Liver (tissue), 9 donors: Measurements from ENCODE around the gene COMMD7. TPM values are rescaled to one million over a fixed set of nuclear protein-coding genes. Genes with fewer than 3 reads are reported as not detected.

Experiments
- DNase-seq: peaks from one replicate; pipeline ENCODE4 v3.0.0-alpha.2; 2017; ENCODE audit warnings: low spot score
- H3K27ac ChIP-seq, 2 donors: one replicate each; pipeline ENCODE4 v1.7.0; 2013; ENCODE audit warnings: inconsistent platforms in 2 of 2, low read length in 2 of 2, control low read depth in 1 of 2, low read depth in 1 of 2, mild to moderate bottlenecking in 1 of 2
- H3K27me3 ChIP-seq, 4 donors: one replicate each; pipeline versions ENCODE4 v1.6.1 to v1.7.0; 2013; ENCODE audit warnings: low read length in 3 of 4, inconsistent platforms in 1 of 4, mild to moderate bottlenecking in 1 of 4, moderate library complexity in 1 of 4; ENCODE audit not compliant: control insufficient read depth in 4 of 4, insufficient read depth in 4 of 4
- H3K36me3 ChIP-seq, 4 donors: one replicate each; pipeline versions ENCODE4 v1.6.1 to v1.7.0; 2013; ENCODE audit warnings: low read length in 3 of 4, mild to moderate bottlenecking in 3 of 4, low read depth in 1 of 4, moderate library complexity in 1 of 4; ENCODE audit not compliant: control insufficient read depth in 4 of 4, insufficient read depth in 3 of 4
- H3K4me1 ChIP-seq, 4 donors: one replicate each; pipeline versions ENCODE4 v1.6.1 to v1.7.0; 2013; ENCODE audit warnings: low read length in 3 of 4, mild to moderate bottlenecking in 3 of 4, moderate library complexity in 1 of 4; ENCODE audit not compliant: control insufficient read depth in 4 of 4, insufficient read depth in 4 of 4
- H3K4me3 ChIP-seq, 3 donors: one replicate each; pipeline versions ENCODE4 v1.6.1 to v1.7.0; 2013; ENCODE audit warnings: low read length in 3 of 3, control low read depth in 1 of 3, low read depth in 1 of 3, mild to moderate bottlenecking in 1 of 3
- H3K9ac ChIP-seq, 2 donors: one replicate each; pipeline ENCODE4 v1.7.0; 2013; ENCODE audit warnings: low read length in 2 of 2, mild to moderate bottlenecking in 2 of 2, moderate library complexity in 2 of 2, control low read depth in 1 of 2, low read depth in 1 of 2
- H3K9me3 ChIP-seq, 4 donors: one replicate each; pipeline versions ENCODE4 v1.6.1 to v1.7.0; 2013; ENCODE audit warnings: low read length in 3 of 4; ENCODE audit not compliant: control insufficient read depth in 4 of 4
- EGR1 ChIP-seq, 2 donors: IDR thresholded peaks; 2 replicates each; pipeline ENCODE4 v1.6.1; 2016 to 2018; ENCODE audit warnings: antibody characterized with exemption in 2 of 2, low read depth in 2 of 2
- FOXA1 ChIP-seq: IDR thresholded peaks from 2 replicates; pipeline ENCODE4 v1.6.1; 2016; ENCODE audit warnings: antibody characterized with exemption
- FOXA2 ChIP-seq: IDR thresholded peaks from 2 replicates; pipeline ENCODE4 v1.6.1; 2016; ENCODE audit warnings: antibody characterized with exemption
- HNF4A ChIP-seq, 2 donors: conservative IDR thresholded peaks; 2 replicates each; pipeline ENCODE4 v1.6.1; 2016; ENCODE audit warnings: antibody characterized with exemption in 2 of 2, mild to moderate bottlenecking in 2 of 2
- HNF4G ChIP-seq: IDR thresholded peaks from 2 replicates; pipeline ENCODE4 v1.6.1; 2016; ENCODE audit warnings: antibody characterized with exemption
- JUND ChIP-seq, 2 donors: IDR thresholded peaks; 2 replicates each; pipeline ENCODE4 v1.6.1; 2016; ENCODE audit warnings: antibody characterized with exemption in 2 of 2
- RXRA ChIP-seq, 2 donors: IDR thresholded peaks; 2 replicates each; pipeline ENCODE4 v1.6.1; 2017 to 2018; ENCODE audit warnings: antibody characterized with exemption in 2 of 2, mild to moderate bottlenecking in 1 of 2
- SP1 ChIP-seq: IDR thresholded peaks from 2 replicates; pipeline ENCODE4 v1.6.1; 2018; ENCODE audit warnings: antibody characterized with exemption, mild to moderate bottlenecking
- TAF1 ChIP-seq: conservative IDR thresholded peaks from 2 replicates; pipeline ENCODE4 v1.6.1; 2016; ENCODE audit warnings: antibody characterized with exemption, mild to moderate bottlenecking
- WGBS: extraction: QIAGEN DNeasy Blood & Tissue Kit; methylation state at CpG from one replicate; pipeline ENCODE4 v1.1.7; 2013; 5-methylcytosine and 5-hydroxymethylcytosine counted together
- polyA plus RNA-seq, 2 donors: library from polyadenylated mRNA; stranded (reverse) in 1 of 2; unstranded in 1 of 2; fragments of 200-250 nt in 1 of 2; fragments of >200 nt in 1 of 2; fragmentation: Nextera tagmentation in 1 of 2; extraction: Ambion mirVana in 1 of 2; gene quantifications; one replicate each; pipeline versions ENCODE4 v1.2.1 to v1.2.3, GENCODE V29; 2013 to 2015
- total RNA-seq, 2 donors: library from RNA; depleted of rRNA; stranded (reverse); fragments of >200 nt; gene quantifications; one replicate each; pipeline ENCODE4 v1.2.3, GENCODE V29; 2014
- TF ChIP-seq, protein P1 (sequence below): IDR thresholded peaks from 2 replicates; pipeline ENCODE4 v1.6.1; 2016; ENCODE audit warnings: antibody characterized with exemption
- TF ChIP-seq, protein P2 (sequence below): IDR thresholded peaks from 2 replicates; pipeline ENCODE4 v1.6.1; 2016; ENCODE audit warnings: antibody characterized with exemption
- TF ChIP-seq, protein P3 (sequence below): fragments of 150-350 bp; IDR thresholded peaks from 2 replicates; pipeline ENCODE4 v1.5.1; 2017; ENCODE audit warnings: improper control_type of control experiment, low read depth, low read length; ENCODE audit not compliant: missing input control
- TF ChIP-seq, protein P4 (sequence below): IDR thresholded peaks from 2 replicates; pipeline ENCODE4 v1.6.1; 2016; ENCODE audit warnings: antibody characterized with exemption
- donor health status: healthy.
- donor health status: healthy.
- donor health status: healthy.
- donor health status: healthy.
- donor health status: healthy.

The COMMD7 gene
- total and polyA plus RNA-seq, 4 donors: 8.3 to 42.7 (median 15.5) TPM

DNA sequence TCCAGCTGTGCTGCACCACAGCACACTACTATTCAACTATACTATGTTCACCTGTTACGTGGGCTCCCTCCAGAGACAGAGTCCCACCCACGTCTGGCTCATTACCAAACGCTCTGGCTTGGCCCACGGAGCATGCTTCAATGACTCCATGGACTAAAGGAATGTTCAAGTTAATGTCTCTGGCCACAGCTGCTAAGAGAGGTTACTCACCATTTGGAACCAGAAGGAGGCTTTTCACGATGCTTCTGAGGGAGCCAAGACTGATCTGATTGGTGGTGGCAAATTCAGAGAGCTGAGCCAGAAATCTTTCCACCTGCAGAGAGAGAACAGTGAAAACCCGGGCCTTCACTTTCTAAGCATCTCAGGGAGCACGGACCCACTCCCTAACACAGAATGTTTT lies 15.6 kb downstream of the COMMD7 start:
- TF ChIP-seq RXRA (IDR thresholded peaks at IDR 0.05) (no peak), SP1 (no peak), HNF4G (no peak), HNF4A (conservative IDR thresholded peaks at IDR 0.05) (no peak), EGR1 (IDR thresholded peaks at IDR 0.05; ENCODE audit: low read depth in 2 of 2) (no peak), FOXA2 (no peak), FOXA1 (no peak), JUND (IDR thresholded peaks at IDR 0.05) (no peak), TAF1 (no peak)
- TF ChIP-seq, protein P1, sequence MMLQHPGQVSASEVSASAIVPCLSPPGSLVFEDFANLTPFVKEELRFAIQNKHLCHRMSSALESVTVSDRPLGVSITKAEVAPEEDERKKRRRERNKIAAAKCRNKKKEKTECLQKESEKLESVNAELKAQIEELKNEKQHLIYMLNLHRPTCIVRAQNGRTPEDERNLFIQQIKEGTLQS: no peak
- TF ChIP-seq, protein P2, sequence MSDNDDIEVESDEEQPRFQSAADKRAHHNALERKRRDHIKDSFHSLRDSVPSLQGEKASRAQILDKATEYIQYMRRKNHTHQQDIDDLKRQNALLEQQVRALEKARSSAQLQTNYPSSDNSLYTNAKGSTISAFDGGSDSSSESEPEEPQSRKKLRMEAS: no peak
- TF ChIP-seq, protein P3, sequence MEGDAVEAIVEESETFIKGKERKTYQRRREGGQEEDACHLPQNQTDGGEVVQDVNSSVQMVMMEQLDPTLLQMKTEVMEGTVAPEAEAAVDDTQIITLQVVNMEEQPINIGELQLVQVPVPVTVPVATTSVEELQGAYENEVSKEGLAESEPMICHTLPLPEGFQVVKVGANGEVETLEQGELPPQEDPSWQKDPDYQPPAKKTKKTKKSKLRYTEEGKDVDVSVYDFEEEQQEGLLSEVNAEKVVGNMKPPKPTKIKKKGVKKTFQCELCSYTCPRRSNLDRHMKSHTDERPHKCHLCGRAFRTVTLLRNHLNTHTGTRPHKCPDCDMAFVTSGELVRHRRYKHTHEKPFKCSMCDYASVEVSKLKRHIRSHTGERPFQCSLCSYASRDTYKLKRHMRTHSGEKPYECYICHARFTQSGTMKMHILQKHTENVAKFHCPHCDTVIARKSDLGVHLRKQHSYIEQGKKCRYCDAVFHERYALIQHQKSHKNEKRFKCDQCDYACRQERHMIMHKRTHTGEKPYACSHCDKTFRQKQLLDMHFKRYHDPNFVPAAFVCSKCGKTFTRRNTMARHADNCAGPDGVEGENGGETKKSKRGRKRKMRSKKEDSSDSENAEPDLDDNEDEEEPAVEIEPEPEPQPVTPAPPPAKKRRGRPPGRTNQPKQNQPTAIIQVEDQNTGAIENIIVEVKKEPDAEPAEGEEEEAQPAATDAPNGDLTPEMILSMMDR: no peak
- TF ChIP-seq, protein P4, sequence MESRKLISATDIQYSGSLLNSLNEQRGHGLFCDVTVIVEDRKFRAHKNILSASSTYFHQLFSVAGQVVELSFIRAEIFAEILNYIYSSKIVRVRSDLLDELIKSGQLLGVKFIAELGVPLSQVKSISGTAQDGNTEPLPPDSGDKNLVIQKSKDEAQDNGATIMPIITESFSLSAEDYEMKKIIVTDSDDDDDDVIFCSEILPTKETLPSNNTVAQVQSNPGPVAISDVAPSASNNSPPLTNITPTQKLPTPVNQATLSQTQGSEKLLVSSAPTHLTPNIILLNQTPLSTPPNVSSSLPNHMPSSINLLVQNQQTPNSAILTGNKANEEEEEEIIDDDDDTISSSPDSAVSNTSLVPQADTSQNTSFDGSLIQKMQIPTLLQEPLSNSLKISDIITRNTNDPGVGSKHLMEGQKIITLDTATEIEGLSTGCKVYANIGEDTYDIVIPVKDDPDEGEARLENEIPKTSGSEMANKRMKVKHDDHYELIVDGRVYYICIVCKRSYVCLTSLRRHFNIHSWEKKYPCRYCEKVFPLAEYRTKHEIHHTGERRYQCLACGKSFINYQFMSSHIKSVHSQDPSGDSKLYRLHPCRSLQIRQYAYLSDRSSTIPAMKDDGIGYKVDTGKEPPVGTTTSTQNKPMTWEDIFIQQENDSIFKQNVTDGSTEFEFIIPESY: no peak
- no peak overlapping the region for H3K9ac ChIP-seq
- H3K36me3 ChIP-seq: peaks cover 3 to 15% (median 9%) of the 10 kb centered on the region in 4 donors
- peaks cover 4 to 14% (median 13%) of the 10 kb centered on the region in 4 donors for H3K4me1 ChIP-seq
- no peak for DNase-seq
- no peak overlapping the region for H3K27ac ChIP-seq
- 86% methylated on average over 7 of the region's 7 CpGs for WGBS
- no peaks in the 10 kb centered on the region for H3K9me3 ChIP-seq
- no peak overlapping the region for H3K4me3 ChIP-seq
- H3K27me3 ChIP-seq: no peaks in the 10 kb centered on the region

DNA sequence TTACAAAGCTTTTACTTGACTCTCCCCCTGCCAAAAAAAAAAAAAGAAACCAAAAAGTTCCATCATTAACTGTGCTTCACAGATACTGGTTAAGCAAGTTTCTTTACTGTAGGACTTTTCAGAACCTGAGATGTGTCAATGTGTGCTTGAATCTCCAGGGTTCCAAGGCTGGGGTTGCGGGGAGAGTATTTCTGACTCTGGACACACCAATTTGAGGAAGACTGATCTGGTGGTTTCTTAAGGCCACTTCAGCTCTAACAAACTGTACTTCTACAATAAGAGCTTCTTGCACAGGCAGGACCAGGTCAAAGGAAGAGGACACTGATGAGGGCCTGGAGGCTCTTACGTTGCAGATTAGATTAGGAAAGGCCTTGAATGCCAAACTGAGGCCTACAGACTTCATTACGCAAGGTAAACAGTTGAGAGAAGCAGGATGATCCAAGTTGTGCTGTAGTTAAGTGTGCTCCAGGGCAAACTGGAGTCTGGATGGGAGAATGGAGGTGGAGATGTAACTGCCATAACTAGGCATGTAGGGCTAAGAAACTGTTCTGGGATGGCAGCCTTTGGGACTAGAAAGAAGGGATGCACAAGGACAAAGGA lies 24.4 kb downstream of the COMMD7 start:
- Histone ChIP-seq H3K27ac (no peak overlapping the region), H3K36me3 (peaks cover 0 to 2% (median under 1%) of the 10 kb centered on the region in 4 donors), H3K4me1 (peaks cover 0 to 3% (median under 1%) of the 10 kb centered on the region in 4 donors), H3K4me3 (no peak overlapping the region), H3K27me3 (no peaks in the 10 kb centered on the region), H3K9me3 (no peaks in the 10 kb centered on the region), H3K9ac (no peak overlapping the region)
- WGBS: 77% methylated on average over 3 of the region's 3 CpGs
- TF ChIP-seq, protein P4: no peak
- TF ChIP-seq EGR1 (IDR thresholded peaks at IDR 0.05; ENCODE audit: low read depth in 2 of 2) (no peak), FOXA1 (no peak)
- TF ChIP-seq, protein P2: no peak
- DNase-seq: no peak
